Activated CD4-positive, alpha-beta T cell treated with anti-CD3 and anti-CD28 coated beads, Interleukin-10, Interleukin-2, amounts not matched to agents 100 ng/mL and 50 ng/mL, durations not matched to agents 16 hours and 8 hours (primary cell): ENCODE measurements around the gene CABP5.
"Not testable (repeated sequence)": the region's sequence is repeated elsewhere in the genome, so short reads cannot be mapped to it uniquely, and the experiment has no call there.

Experiments used
- DNase-seq: peaks from one replicate; pipeline ENCODE4 v3.0.0-alpha.2; 2020

CABP5 gene

DNA sequence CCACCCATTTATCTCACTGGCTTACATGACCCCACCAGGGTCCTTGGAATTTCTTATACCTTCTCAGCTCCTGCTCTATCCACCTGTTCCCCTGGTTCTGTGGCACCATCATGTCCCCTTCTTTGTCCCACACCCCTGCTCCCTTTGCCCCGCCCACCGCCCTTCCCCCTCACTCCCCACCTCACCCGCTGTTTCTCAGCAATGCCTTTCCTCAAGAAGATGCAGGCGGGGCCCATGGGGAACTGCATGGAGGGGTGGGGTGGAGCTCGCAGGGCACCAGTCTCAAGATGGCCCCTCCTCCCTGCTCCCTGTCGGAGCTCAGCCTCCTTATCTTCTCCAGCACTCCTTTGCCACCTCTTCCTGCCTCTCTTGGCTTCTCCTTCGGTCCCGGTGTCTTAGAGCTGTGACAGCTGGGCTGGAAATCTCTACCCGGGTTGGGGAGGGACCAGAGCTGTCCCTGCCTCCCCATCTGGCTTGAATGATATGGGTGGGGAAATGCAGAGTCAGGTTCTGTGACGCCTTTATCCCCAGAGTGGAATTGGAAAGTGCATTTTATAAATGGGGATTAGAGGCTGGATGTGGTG is at the start of gene CABP5:
Gene CABP5 (minus strand): TSS at position 405 of the 584 bp plus-strand sequence. CDS start 157 bp downstream, at position 248.
- no peak for DNase-seq

DNA sequence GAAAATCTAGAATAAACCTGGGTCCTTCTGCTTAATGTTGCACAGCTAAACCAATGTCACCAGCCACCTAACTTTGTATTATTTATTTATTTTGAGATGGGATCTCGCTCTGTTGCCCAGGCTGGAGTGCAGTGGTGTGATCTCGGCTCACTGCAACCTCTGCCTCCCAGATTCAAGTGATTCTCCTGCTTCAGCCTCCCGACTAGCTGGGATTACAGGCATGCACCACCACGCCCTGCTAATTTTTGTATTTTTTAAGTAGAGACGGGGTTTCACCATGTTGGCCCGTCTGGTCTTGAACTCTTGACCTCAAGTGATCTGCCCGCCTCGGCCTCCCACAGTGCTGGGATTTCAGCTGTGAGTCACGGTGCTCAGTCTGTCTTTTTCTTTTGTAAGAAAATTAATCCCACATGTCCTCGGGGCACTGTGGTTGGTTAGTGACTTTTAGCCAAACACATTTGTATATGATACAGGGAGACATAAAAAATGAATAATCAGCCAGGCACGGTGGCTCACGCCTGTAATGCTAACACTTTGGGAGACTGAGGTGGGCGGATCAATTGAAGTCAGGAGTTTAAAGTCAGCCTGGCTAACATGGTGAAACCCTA is 47.3 kb upstream of the CABP5 start:
- DNase-seq, result not testable (repeated sequence)

DNA sequence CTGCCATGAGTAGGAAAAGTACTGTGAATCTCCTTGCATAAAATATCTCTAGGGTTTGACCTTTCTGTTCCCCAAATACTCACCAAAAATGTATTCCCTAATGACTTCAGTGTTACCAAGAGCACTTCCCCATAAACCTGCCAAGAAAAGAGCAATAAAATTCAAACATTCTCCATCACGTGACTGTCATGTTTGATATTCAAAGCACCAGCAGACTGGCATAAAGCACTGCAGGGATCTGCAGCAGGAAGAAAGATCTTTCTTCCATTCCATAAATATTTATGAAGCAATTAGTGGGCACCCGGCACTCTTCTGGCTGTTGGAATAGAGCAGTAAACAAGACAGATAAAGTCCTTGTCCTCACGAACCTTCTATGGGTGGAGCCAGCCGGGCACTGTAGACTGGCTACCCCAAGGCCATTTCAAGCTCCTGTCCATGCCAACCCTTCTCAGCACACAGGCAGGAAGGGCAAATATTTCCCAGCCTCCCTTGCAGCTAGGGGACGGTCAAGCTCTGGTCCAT is 46.5 kb upstream of the CABP5 start:
- DNase-seq, result no peak

DNA sequence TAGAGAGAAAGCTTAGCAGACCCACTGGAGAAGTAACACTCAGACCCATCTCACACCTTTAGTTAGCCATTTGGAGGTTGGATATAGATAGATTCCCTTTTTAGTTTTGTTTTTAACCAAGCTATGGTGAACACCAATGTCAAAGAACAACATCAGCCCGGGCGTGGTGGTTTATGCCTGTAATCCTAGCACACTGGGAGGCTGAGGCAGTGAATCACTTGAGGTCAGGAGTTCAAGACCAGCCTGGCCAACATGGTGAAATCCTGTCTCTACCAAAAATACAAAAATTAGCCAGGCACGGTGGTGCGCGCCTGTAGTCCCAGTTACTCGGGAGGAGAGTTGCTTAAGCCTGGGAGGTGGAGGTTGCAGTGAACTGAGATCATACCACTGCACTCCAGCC is 45.1 kb upstream of the CABP5 start:
- DNase-seq, result not testable (repeated sequence)

DNA sequence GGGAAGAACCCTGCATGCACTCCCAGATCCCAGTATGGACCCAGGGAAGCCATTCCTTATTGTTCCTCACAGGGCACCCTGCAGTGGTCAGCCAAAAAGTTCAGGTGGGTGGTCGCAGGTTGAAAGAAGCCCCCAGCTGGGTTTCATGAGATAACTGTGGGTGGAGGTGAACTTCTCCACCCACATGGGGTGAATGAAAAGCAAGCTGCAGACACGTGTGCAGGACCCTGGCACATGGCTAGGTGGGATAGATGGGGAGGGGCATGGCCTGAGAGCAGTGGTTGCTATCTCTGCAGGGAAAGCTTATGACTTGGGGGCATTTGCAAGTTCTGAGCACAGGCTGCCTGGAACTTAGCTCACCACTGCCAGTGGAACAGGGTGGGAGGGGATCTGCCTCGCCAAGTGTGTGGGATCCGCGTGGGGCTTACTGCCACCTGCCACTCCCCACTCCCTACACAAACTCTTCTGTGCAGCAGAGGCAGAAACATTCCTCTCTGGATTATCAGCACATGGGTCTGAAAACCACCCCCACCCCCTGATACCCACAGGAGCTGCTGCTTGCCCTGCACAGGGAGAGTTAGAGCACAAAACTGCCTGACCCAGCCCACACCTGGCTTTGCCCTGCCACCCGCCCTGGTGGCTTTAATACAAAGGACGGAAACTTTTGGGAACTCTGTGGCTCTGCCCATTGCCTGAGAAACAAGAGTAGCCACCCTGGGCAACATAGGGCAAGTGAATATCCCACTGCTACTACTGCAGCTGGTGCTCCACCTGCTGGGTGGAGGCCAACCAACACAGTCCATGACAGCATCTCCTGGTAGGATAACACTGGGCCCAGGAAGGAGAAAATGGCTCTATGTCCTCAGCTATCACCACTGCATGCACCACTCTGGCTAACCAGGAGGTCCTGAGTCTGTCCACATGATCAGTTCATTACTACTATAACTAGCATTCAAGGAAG is 42.3 kb upstream of the CABP5 start:
- peak; percentile 10 for DNase-seq

DNA sequence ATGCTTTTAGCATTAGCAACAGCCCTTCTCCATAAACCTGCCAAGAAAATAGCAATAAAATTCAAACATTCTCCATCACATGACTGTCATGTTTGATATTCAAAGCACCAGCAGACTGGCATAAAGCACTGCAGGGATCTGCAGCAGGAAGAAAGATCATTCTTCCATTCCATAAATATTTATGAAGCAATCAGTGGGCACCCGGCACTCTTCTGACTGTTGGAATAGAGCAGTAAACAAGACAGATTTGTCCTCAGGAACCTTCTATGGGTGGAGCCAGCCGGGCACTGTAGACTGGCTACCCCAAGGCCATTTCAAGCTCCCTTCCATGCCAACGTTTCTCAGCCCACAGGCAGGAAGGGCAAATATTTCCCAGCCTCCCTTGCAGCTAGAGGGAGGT is 41.2 kb upstream of the CABP5 start:
- DNase-seq, result no peak

DNA sequence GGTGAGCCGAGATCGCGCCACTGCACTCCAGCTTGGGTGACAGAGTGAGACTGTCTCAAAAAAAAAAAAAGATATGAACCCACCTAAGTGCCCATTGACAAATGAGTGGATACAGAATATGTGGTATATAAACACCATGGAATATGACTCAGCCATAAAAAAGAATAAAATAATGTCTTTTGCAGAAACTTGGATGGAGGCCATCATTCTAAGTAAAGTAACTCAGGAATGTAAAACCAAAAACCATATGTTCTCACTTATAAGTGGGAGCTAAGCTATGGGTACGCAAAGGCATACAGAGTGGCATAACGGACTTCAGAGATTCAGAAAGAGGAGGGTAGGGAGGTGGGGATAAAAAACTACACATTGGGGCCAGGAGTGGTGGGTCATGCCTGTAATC is 37.2 kb upstream of the CABP5 start:
- no peak for DNase-seq

DNA sequence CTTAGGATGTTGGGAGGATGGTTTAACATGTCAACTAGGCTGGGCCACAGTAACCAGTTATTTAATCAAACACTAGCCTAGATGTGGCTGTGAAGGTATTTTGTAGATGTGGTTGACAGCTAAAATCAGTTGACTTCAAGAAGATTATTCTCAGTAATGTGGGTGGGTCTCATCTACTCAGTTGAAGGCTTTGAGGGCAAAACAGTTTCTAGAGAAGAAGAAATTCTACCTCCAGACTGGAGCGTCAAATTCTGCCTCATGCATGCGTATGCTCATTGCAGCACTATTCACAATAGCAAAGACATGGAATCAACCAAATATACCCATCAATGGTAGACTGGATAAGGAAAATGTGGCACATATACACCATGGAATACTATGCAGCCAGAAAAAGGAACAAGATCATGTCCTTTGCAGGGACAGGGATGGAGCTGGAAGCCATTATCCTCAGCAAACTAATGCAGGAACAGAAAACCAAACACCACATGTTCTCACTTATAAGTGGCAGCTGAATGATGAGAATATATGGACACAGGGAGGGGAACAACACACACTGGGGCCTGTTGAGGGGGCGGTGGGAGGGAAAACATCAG is 26.4 kb upstream of the CABP5 start:
- DNase-seq, result not testable (repeated sequence)

DNA sequence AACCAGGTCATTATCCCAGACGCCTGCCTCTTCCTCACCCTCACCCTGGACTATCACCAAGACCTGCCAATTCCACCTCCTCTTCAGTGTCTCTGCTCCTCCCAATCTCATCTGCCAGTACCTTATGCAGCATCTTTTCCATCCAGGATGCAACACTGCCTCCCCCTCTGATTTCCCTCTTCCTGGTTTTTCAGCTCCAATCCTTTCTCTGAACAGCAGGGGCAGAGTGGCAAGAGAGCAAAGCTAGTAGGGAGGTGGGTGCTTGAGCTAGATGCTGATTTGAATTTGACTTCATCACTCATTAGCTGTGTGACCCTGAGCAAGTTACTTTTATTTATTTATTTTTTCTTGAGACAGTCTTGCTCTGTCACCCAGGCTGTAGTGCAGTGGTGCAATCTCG is 25.6 kb upstream of the CABP5 start:
- DNase-seq, result no peak

DNA sequence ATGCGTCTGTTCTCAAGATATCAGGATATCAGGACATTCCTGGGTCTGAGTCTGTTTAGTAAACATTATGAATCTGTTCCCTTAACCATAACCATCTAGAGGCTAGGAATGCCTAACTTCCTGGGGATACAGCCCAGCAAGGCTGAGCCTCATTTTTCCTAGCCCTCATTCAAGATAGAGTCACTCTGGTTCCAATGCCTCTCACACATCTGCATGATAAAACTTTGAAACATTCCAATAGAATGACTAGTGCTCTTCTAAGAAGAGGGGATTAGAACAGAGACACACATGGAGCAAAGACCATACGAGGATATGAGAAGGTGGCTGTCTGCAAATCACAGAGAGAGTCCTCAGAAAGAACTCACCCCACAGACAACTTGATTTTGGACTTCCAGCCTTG is 20.6 kb upstream of the CABP5 start:
- no peak for DNase-seq

DNA sequence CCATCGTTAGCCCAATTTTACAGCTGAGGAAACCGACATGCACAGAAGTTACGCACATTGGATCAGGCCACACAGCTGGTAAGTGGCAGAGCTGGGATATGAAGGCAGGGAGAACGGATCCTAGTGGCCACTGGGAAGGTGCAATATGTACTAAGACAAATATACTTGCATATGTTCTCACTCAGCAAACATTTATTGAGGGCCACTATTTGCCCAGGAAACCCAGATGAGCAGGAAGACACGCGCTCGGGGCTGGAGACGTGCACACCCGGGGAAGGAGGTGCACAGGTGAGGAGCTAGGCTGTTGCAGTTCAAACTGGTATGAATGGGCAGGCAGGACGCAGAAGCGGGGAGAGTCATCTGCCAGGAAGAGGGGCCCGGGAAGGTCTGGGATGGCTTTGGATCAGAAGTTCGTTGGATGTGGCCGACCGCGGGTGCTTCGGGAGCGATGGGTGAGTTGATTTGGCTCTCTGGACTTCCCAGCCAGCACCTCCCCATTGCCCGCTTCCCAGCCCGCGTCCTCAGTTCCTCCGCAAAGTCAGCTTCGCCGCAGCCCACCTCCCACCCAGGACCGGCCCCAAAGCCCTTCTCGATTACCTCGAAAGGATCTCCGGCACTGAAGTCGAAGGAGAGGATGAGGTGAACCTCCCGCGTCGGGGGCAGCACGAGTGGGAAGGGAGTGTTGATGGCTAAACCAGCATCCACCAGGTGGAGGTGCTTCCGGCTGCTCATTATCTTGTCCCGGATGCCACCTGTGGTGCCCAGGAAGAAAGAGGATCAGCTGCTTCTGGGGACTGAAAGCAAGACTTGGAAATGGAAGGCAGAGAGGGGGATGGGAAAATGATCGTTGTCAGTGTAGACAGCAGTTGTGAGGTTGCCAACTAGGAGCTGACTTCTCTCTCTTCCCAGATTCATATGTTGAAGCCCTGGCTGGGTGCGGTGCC is 17.8 kb upstream of the CABP5 start:
- DNase-seq, result no peak

DNA sequence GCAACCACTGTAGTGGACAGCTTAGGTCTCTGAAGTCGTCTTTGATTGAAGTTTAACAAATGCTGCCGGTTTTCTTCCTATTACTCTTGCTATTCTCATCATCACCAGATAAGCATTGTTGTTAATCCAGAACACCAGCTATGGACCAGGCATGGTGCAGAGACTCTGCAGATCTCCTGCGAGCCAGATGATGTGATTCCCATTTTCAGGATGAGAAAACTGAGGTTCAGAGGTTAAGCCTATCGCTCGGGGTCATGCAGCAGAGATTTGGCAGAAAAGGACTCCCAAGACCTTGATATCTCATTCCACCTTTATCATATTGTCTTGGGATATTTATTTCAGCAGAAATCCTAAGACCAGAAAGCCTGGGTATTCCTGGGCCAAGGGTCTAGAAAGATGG is 16.5 kb upstream of the CABP5 start:
- no peak for DNase-seq

DNA sequence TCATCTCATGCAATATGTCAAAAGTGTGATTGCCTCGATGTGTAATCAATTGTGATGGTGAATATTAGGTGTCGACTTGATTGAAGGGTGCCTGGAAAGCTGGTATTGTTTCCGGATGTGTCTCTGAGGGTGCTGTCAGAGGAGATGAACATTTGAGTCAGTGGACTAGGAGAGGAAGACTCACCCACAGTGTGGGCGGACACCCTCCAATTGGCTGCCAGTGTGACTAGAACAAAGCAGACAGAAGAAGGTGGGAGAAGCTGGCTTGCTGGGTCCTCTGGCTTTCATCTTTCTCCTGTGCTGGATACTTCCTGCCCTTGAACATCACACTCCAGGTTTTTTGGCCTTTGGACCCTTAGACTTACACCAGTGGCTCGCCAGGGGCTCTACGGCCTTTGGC is 15.5 kb upstream of the CABP5 start:
- DNase-seq, result no peak

DNA sequence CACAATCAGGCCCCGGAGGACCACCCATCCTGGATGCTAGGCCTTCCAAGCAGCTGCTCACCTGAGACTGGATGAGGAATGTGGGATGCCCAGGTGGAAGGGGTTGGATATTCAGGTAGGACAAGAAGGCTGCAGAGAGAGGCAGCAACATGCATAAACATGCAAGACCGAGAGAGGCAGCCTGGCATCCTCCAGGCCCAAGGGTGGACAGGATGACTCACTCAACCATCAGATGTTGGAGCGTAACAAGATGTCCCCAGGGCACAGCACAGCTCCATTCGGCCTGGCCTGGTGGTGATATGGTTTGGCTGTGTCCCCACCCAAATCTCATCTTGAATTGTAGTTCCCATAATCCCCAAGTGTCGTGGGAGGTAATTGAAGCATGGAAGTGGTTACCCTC is 10.0 kb upstream of the CABP5 start:
- DNase-seq, result no peak

DNA sequence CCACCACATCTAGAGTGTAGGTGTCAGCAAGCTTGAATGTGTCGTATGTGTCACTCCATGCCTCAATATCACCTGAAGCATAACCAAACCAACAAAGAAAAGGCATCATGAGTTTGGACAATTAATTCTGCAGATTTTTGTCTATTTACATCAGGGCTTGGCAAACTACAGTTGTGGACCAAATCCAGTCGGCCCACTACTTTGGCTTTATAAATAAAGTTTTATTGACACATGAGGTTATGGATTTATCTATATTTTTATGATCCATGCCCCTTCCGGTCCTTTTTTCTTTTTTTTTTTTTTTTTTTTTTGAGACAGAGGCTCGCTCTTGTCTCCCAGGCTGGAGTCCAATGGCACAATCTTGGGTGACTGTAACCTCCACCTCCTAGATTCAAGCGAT is 9.2 kb upstream of the CABP5 start:
- no peak for DNase-seq

DNA sequence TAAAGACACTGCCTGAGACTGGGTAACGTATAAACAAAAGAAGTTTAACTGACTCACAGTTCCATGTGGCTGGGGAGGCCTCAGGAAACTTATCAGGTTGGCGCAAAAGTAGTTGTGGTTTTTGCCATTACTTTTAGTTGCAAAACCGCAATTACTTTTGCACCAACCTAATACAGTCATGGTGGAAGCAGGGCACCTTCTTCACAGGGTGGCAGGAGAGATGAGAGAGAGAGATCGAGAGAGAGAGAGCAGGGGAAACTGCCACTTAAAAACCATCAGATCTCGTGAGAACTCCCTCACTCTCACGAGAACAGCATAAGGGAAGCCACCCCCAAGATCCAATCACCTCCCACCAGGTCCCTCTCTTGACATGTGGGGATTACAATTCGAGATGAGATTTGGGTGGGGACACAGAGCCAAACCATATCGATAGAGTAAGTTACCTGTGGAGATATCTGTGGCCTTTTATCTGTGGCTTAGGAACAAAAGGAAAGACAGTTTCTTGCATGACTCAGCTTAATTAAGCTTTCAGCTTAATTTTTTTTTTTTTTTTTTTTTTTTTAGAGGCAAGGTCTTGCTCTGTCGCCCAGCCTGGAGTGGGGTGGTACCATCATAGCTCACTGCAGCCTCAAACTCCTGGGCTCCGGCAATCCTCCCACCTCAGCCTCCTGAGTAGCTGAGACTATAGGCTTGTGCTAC is 7.6 kb upstream of the CABP5 start:
- DNase-seq, result no peak

DNA sequence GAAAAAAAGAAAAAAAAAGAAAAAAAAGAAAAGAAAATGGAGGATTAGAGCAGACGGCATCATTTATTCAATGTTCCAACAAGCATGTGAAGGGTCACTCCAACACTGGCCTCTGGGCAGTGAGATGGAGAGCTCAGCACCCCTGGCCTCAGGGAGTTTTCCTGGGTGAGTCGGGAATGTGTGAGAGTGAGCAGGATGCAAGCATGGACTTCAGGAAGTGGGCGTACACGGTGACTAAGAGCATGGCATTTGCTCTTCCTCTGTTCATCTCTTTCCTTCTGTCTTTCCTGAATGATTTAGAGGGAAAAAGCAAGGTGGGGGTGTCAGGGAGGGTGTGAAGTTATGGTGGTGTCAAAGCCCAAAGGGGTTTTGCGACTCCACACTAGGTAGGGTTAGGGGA is 682 bp upstream of the CABP5 start:
- no peak for DNase-seq

DNA sequence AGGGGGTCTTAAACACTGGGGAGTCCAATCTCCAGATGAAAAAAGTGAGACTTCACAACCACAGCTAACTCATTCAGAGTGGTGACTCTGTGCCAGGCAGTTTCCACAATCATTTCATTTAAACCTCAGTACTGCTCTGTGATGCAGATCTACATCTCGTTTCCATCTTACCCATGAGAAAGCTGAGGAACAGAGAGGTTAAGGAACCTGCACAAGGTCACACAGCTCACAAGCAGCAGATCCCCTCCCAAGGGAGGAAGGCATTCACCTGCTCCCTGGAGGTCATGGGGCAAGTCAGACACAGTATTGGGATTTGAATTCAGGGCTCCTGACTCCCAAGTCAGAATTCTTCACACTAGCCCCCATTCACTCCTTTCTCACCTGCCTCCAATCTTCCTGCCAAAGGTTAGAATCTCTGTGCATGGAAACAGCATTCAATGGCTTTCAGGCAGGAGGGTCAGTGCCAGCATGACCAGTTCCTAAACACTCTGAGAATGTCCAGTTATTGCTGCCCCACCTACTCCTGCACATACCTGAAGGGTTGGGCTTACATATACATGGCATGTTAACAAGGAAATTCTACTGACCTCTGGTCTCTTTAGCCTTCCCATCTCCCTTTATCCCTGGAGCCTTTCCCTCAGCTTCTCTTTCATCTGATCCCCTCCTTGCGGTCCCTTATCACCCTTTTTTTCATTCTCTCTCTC is 1.9 kb downstream of the CABP5 start:
- no peak for DNase-seq

DNA sequence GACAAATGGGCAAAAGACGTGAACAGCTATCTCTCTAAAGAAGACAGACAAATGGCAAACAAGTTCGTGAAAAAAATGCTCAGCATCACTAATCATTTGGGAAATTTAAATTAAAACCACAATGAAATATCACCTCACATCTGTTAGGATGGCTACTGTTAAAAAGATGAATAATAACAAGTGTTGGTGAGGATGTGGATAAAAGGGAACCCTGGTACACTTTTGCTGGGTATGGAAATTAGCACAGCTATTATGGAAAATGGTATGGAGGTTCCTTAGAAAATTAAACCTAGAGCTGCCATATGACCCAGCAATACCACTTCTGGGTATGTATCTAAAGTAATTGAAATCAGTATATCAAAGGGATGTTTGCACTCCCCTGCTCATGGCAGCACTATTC is 7.1 kb downstream of the CABP5 start:
- DNase-seq, result no peak

DNA sequence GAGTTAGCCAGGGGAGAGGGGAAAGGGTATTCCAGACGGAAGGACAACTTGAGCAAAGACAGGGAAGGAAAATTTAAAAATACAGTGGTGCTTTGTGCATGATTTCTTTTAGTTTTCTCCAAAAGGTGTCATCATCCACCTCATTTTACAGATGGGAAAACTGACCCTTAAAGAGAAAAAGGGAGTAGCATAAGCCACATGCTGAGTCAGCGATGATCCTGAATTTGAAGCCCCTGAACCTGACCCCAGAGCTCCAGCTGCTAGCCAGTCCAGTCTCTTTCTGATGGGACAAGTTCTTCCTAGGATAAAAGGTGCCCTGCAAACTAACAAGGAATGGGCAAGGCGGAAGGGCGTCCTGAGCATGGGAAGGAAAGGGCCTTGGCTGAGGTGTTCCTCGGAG is 10.3 kb downstream of the CABP5 start:
- DNase-seq, result no peak

DNA sequence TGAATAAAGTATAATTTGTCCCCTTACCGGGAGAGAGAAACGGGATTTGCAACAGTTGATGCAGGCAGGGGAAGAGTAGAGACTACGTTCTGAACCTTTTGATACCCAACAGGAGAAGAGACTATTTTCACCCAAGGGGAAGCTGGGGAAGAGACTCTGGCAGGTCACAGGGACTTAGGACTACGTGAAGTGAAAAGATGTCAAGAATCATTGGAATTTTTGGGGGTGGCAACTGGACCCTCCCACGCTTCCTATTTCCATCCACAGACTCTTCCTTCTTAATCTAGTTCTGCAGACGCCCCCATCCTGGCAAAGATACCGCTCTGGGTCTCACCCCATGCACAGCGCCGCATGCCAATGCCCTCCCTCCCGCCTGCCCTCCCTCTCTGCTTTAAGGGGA is 13.8 kb downstream of the CABP5 start:
- no peak for DNase-seq
